Stomach (tissue), 9 donors: Measurements from ENCODE around the gene SLC24A3. TPM values are rescaled to one million over a fixed set of nuclear protein-coding genes. Genes with fewer than 3 reads are reported as not detected.

Experiments used
- DNase-seq, 2 donors: peaks; one replicate each; pipeline versions ENCODE4 v3.0.0 to v3.0.0-alpha.2; 2013 to 2019
- H3K27ac ChIP-seq, 5 donors: fragments of 200-600 bp in 4 of 5; sonication (generic) in 4 of 5; one replicate each; pipeline ENCODE4 v1.5.1; 2013 to 2019; ENCODE audit warnings: mild to moderate bottlenecking in 1 of 5, moderate library complexity in 1 of 5
- H3K27me3 ChIP-seq, 3 donors: fragments of 200-600 bp; sonication (generic); one replicate each; pipeline ENCODE4 v1.5.1; 2017 to 2019; ENCODE audit warnings: mixed run types in 1 of 3
- H3K36me3 ChIP-seq, 4 donors: fragments of 200-600 bp; sonication (generic); 1 replicate in 3 of 4; 2 replicates in 1 of 4; pipeline ENCODE4 v1.5.1; 2016 to 2019
- H3K4me1 ChIP-seq, 4 donors: fragments of 200-600 bp; sonication (generic); one replicate each; pipeline ENCODE4 v1.5.1; 2016 to 2019
- H3K4me3 ChIP-seq, 4 donors: fragments of 200-600 bp; sonication (generic) in 3 of 4; one replicate each; pipeline ENCODE4 v1.5.1; 2016 to 2019; ENCODE audit warnings: mild to moderate bottlenecking in 1 of 4
- H3K9me3 ChIP-seq, 4 donors: fragments of 200-600 bp; sonication (generic); one replicate each; pipeline ENCODE4 v1.5.1; 2016 to 2019
- CTCF ChIP-seq, 7 experiments: fragments of 450-650 bp in 4 of 7; fragments of 200-600 bp in 3 of 7; sonication (generic) in 3 of 7; IDR thresholded peaks; one replicate each; pipeline ENCODE4 v1.5.1; 2016 to 2019; ENCODE audit warnings: antibody characterized with exemption in 7 of 7, control low read depth in 2 of 7, mild to moderate bottlenecking in 1 of 7
- EP300 ChIP-seq: sonication (generic); formaldehyde crosslinking; IDR thresholded peaks from one replicate; pipeline ENCODE4 v1.6.1; 2017; ENCODE audit warnings: antibody characterized with exemption
- POLR2A ChIP-seq, 4 donors: fragments of 450-650 bp; IDR thresholded peaks; one replicate each; pipeline ENCODE4 v1.6.1; 2016; ENCODE audit warnings: antibody characterized with exemption in 4 of 4, control low read depth in 2 of 4, mild to moderate bottlenecking in 1 of 4, moderate library complexity in 1 of 4
- POLR2AphosphoS5 ChIP-seq, 3 donors: sonication (generic); formaldehyde crosslinking; IDR thresholded peaks; one replicate each; pipeline ENCODE4 v1.6.1; 2016; ENCODE audit warnings: antibody characterized with exemption in 3 of 3
- WGBS, 5 donors: extraction: QIAGEN DNeasy Blood & Tissue Kit in 3 of 5; methylation state at CpG; one replicate each; pipeline versions ENCODE4 v1.1.5 to v1.1.7; 2013 to 2018; 5-methylcytosine and 5-hydroxymethylcytosine counted together
- intact Hi-C: fragments of 100-400 bp; cut with DNase I; formaldehyde crosslinking; loops from one replicate; pipeline ENCODE4 v1.15.1; 2023; ENCODE audit warnings: low total_unique reads
- polyA plus RNA-seq, 3 donors: library from polyadenylated mRNA; stranded (reverse); fragments of 200-250 nt; gene quantifications; one replicate each; pipeline ENCODE4 v1.2.3, GENCODE V29; 2013
- total RNA-seq, 5 donors: library from RNA; depleted of rRNA; stranded (reverse); fragments of >200 nt; gene quantifications; one replicate each; pipeline versions ENCODE4 v1.1.0 to v1.2.3, GENCODE V29; 2014 to 2016
- donor health status: healthy with polysubstance abuse.
- donor health status: Bipolar disorder and iron deficiency.
- donor health status: healthy.

Gene SLC24A3
- total and polyA plus RNA-seq, 8 donors = 1.8 to 9.0 (median 4.5) TPM

- no peaks in the 10 kb centered on the region for H3K36me3 ChIP-seq
- DNase-seq = no peak
- no peaks in the 10 kb centered on the region for H3K9me3 ChIP-seq
- no peaks in the 10 kb centered on the region for H3K27me3 ChIP-seq
- H3K4me1 ChIP-seq = peaks cover 0 to 6% (median 0%) of the 10 kb centered on the region in 4 donors
- intact Hi-C loops = no loop called here
- TF ChIP-seq POLR2A (IDR thresholded peaks at IDR 0.05) (no peak), POLR2AphosphoS5 (IDR thresholded peaks at IDR 0.05) (no peak), CTCF (IDR thresholded peaks at IDR 0.05) (no peak)
- 62 to 83% (median 71%) methylated on average over 10 of the region's 10 CpGs for WGBS, 5 donors
- no peak overlapping the region for H3K27ac ChIP-seq
- no peak overlapping the region for H3K4me3 ChIP-seq
These were observed 221.2 kb downstream of the SLC24A3 start for GRCh38 chr20:19433371-19434350.

- intact Hi-C loops = no loop called here
- H3K27me3 ChIP-seq = no peaks in the 10 kb centered on the region
- H3K9me3 ChIP-seq = no peaks in the 10 kb centered on the region
- peaks cover 0 to 6% (median 0%) of the 10 kb centered on the region in 4 donors for H3K4me1 ChIP-seq
- no peak overlapping the region for H3K27ac ChIP-seq
- 72 to 87% (median 75%) methylated on average over 3 of the region's 3 CpGs for WGBS, 5 donors
- no peak for TF ChIP-seq EP300
- no peak for TF ChIP-seq POLR2A (IDR thresholded peaks at IDR 0.05)
- no peak for TF ChIP-seq CTCF (IDR thresholded peaks at IDR 0.05)
- TF ChIP-seq POLR2AphosphoS5 (IDR thresholded peaks at IDR 0.05) = no peak
- H3K4me3 ChIP-seq = no peak overlapping the region
- H3K36me3 ChIP-seq = no peaks in the 10 kb centered on the region
- DNase-seq = no peak
These were observed 222.9 kb downstream of the SLC24A3 start for GRCh38 chr20:19435316-19435715.

- no peaks in the 10 kb centered on the region for H3K36me3 ChIP-seq
- intact Hi-C loops = no loop called here
- DNase-seq = no peak
- no peak overlapping the region for H3K4me3 ChIP-seq
- H3K4me1 ChIP-seq = peaks cover 0 to 6% (median 0%) of the 10 kb centered on the region in 4 donors
- TF ChIP-seq EP300 = no peak
- TF ChIP-seq POLR2AphosphoS5 (IDR thresholded peaks at IDR 0.05) = no peak
- no peak for TF ChIP-seq CTCF (IDR thresholded peaks at IDR 0.05)
- no peak for TF ChIP-seq POLR2A (IDR thresholded peaks at IDR 0.05)
- no peaks in the 10 kb centered on the region for H3K27me3 ChIP-seq
- H3K9me3 ChIP-seq = no peaks in the 10 kb centered on the region
- H3K27ac ChIP-seq = no peak overlapping the region
These were observed 223.4 kb downstream of the SLC24A3 start for GRCh38 chr20:19435821-19436220.

GRCh38 chr20:19438488-19438887 lies 226.0 kb downstream of the SLC24A3 start:
- Histone ChIP-seq H3K4me1 (no peaks in the 10 kb centered on the region), H3K4me3 (no peak overlapping the region), H3K27me3 (no peaks in the 10 kb centered on the region), H3K9me3 (peaks cover 0 to 11% (median 5%) of the 10 kb centered on the region in 4 donors), H3K27ac (no peak overlapping the region), H3K36me3 (no peaks in the 10 kb centered on the region)
- WGBS, 5 donors = 73 to 94% (median 84%) methylated on average over 1 to 2 of the region's 2 CpGs
- intact Hi-C loops = no loop called here
- TF ChIP-seq EP300 = no peak
- no peak for TF ChIP-seq CTCF (IDR thresholded peaks at IDR 0.05)
- TF ChIP-seq POLR2A (IDR thresholded peaks at IDR 0.05) = no peak
- no peak for TF ChIP-seq POLR2AphosphoS5 (IDR thresholded peaks at IDR 0.05)
- DNase-seq = no peak
